ENCODE data around the gene SLC35D1. TPM values are rescaled to one million over a fixed set of nuclear protein-coding genes. Genes with fewer than 3 reads are reported as not detected.

SLC35D1 gene
- total RNA-seq, 1 experiment from 2014 or later, result 3.0 TPM

DNA sequence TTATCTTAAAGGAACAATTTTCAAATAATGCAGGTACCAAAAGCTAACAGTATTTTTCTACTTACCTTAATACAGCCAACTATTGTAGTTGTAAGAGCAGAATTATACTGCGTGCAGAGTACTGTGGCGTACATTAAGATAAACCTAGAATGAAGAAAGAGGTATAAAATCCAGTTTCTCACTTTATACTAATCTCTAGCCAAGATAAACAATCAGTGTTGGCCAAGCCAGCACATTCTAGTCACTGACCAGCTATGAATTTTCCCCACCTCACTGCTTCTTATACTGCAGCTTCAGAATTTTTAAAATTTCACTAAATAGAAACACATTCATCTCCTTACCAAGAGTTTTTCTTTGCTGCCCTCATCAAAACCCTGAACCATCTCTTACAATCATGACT lies 33.6 kb downstream of the SLC35D1 start:
- peaks cover 6% of the 10 kb centered on the region for H3K27me3 ChIP-seq (ENCODE audit: control insufficient read depth, insufficient read depth, low read length)
- no peaks in the 10 kb centered on the region for H3K36me3 ChIP-seq (replicated peaks; ENCODE audit: control insufficient read depth, insufficient read depth, low read length)
- H3K4me3 ChIP-seq (ENCODE audit: insufficient read depth, low read depth, low read length), result no peak overlapping the region
- DNase-seq, result no peak

DNA sequence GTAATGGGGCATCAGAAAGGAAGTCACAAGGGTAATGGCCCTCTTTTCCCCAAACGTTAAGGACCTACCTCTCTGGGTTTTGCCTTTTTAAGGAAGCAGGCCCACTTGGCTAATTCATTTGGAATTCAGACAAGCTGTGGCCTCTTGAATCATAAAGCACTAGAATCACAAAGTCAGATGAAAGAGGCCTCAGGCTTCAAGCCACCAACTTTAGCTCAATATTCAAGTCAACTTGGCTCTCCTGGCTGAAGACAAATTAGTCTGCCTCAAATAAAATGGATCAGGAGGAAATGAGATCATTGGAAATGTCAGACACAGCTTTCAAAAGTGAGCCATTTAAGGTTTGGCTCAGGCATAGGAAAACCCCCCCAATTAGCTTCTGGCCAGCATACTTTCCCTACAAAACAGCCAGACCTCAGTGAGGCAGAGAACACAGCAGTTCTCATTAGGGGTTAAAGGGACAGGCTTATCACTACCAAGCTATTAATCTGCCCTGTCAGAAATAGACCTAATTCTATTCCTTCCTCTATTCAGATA lies 34.3 kb downstream of the SLC35D1 start:
- H3K36me3 ChIP-seq (replicated peaks; ENCODE audit: control insufficient read depth, insufficient read depth, low read length), result no peaks in the 10 kb centered on the region
- H3K27me3 ChIP-seq (ENCODE audit: control insufficient read depth, insufficient read depth, low read length), result peaks cover 6% of the 10 kb centered on the region
- H3K4me3 ChIP-seq (ENCODE audit: insufficient read depth, low read depth, low read length), result no peak overlapping the region
- DNase-seq, result no peak

DNA sequence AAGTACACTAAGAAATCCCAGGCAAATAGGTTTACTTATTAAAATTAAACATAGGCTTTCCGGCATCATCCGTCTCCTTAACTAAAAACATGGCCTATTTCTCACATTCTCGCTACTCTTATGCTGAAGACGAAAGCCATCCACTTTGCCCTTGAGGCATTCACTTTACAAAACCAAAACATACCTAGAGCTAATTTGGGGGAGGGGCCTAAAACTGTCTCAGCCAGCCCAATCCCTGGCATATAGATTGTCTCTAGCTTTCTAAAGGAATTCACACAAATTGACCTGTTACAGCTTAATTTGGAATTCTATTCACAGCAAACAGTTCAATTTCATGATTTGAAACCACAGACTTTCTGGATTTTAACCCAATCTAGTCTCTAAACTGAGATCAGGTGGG lies 34.8 kb downstream of the SLC35D1 start:
- DNase-seq, result no peak
- Histone ChIP-seq H3K4me3 (ENCODE audit: insufficient read depth, low read depth, low read length) (no peak overlapping the region), H3K27me3 (ENCODE audit: control insufficient read depth, insufficient read depth, low read length) (peaks cover 6% of the 10 kb centered on the region)

DNA sequence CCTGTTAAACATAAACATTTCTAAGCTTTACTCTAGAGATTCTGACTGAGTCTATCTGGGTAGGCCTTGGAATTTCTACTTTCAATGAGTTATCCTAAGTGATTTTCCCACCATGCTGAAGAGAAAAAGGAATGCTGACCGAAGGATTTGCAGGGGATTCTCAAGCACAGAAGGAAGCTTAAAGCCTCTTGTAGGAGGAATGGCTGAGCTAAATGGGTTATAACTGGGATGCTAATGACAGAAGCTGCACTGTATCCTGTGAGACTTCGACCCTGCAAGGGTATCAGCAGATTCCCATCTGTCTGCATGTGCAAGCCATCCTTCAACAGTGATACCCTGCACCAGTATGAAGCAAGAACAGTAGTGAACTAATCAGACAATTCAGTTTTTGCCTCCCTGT lies 35.4 kb downstream of the SLC35D1 start:
- H3K27me3 ChIP-seq (ENCODE audit: control insufficient read depth, insufficient read depth, low read length), result peaks cover 6% of the 10 kb centered on the region
- no peaks in the 10 kb centered on the region for H3K36me3 ChIP-seq (replicated peaks; ENCODE audit: control insufficient read depth, insufficient read depth, low read length)
- H3K4me3 ChIP-seq (ENCODE audit: insufficient read depth, low read depth, low read length), result no peak overlapping the region
- no peak for DNase-seq

More for the DNA sequence above, 34.8 kb downstream of the SLC35D1 start:
- no peaks in the 10 kb centered on the region for H3K36me3 ChIP-seq (replicated peaks; ENCODE audit: control insufficient read depth, insufficient read depth, low read length)

DNA sequence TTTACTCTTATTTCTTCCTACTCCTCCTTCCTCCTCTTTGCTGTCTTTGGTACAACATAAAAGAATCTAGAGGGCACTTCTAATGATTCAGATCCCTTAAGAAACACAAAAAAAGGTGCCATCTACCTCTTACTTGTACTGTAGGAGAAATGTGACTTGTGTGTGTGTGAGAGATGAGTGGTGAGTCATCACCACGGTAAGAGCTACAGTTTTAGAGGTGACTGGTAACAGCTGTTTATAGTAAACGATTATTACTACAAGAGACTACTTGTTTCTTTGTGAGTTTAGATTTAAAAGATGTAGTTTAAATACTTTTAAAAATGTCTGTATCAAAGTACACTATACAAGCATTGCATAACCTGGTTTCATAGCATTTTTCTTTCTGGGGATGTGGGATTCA lies 40.4 kb downstream of the SLC35D1 start:
- no peaks in the 10 kb centered on the region for H3K27me3 ChIP-seq (ENCODE audit: control insufficient read depth, insufficient read depth, low read length)
- no peak overlapping the region for H3K4me3 ChIP-seq (ENCODE audit: insufficient read depth, low read depth, low read length)
- DNase-seq, result no peak
- H3K36me3 ChIP-seq (replicated peaks; ENCODE audit: control insufficient read depth, insufficient read depth, low read length), result no peaks in the 10 kb centered on the region

DNA sequence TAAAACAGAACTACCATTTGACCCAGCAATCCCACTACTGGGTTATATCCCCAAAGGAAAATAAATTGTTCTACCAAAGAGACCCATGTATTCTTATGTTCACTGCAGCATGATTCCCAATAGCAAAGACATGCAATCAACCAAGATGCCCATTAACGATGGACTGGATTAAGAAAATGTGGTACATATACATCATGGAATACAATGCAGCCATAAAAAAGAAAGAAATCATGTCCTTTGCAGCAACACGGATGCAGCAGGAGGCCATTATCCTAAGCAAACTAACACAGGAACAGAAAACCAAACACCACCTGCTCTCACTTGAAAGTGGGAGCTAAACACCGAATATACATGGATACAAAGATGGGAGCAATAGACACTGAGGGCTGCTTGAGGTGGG lies 44.2 kb downstream of the SLC35D1 start:
- Histone ChIP-seq H3K4me3 (ENCODE audit: insufficient read depth, low read depth, low read length) (no peak overlapping the region), H3K27me3 (ENCODE audit: control insufficient read depth, insufficient read depth, low read length) (no peaks in the 10 kb centered on the region), H3K36me3 (replicated peaks; ENCODE audit: control insufficient read depth, insufficient read depth, low read length) (no peaks in the 10 kb centered on the region)
- no peak for DNase-seq

DNA sequence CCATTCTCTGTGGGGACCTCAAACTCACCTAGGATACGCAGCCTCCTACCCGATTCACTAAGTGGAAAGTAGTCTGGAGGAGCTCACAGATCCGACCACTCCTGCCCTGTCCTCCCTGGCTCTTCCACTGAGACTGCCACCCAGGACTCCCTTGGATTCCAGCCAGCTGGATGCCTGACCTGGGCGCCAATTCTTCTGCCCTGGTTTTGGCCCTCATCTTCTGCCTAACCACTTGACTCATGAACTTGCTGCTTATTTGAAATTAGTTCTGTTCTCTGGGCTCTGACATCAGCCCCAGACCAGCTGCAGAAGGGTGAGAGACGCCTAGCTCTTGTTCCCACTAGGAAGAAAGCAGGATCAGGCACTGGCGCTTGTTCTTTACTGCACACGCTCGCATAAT lies 48.9 kb downstream of the SLC35D1 start:
- Histone ChIP-seq H3K4me3 (ENCODE audit: insufficient read depth, low read depth, low read length) (no peak overlapping the region), H3K27me3 (ENCODE audit: control insufficient read depth, insufficient read depth, low read length) (no peaks in the 10 kb centered on the region), H3K36me3 (replicated peaks; ENCODE audit: control insufficient read depth, insufficient read depth, low read length) (no peaks in the 10 kb centered on the region)
- no peak for DNase-seq

DNA sequence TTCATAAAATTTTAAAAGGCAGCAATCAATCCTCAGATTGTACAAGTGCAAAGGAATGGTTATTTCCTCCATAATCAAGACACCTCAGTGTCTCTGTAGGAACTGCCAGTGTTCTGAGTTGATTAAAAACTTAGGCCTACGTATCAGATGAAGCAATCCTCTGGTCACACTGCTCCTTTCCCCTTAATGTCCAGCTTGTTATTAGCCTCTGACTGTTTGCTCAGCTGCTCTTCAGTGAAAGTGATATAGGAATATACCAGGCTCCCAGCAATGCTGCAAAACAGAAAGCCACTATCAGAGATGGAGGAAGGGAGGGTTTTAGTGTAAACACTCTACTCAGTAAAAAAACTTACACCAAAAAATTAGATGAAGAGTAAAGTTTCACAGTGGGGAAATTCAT lies 49.8 kb downstream of the SLC35D1 start:
- H3K4me3 ChIP-seq (ENCODE audit: insufficient read depth, low read depth, low read length), result no peak overlapping the region
- no peaks in the 10 kb centered on the region for H3K36me3 ChIP-seq (replicated peaks; ENCODE audit: control insufficient read depth, insufficient read depth, low read length)
- no peak for DNase-seq
- H3K27me3 ChIP-seq (ENCODE audit: control insufficient read depth, insufficient read depth, low read length), result no peaks in the 10 kb centered on the region

DNA sequence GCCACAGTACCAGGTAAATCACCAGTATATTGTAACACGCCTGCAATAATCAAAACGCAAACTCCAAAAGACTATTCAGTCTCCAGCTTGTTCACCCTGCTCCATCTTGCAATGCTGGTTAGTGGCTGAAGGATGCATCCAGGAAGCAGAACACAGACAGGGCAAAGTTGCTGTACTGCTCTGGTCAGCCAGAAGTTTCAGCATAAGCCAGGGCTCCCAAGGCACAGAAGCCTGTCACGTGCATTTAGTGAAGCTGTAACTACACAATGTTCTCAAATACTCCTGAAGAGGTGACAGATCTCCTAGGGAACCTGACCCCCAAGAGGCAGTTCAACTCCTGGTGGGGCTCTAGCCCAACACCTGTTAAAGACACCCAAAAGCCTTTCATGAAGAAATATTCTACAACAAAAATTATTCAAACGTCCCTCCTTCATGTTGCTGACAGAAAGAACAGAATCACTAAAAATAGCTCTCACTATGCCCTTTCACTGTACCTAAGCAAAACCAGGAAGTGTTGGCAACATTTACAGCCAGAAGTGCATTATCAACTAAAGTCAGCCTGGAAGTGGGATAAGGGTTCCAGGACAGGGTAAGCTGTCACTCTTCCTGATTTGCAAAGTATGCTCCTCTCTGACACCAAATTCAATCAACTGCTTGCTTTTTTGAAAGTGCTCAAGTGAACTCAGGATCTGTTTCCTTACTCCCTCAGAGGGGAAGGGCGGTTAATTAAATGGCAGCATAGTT lies 52.1 kb downstream of the SLC35D1 start:
- no peaks in the 10 kb centered on the region for H3K36me3 ChIP-seq (replicated peaks; ENCODE audit: control insufficient read depth, insufficient read depth, low read length)

DNA sequence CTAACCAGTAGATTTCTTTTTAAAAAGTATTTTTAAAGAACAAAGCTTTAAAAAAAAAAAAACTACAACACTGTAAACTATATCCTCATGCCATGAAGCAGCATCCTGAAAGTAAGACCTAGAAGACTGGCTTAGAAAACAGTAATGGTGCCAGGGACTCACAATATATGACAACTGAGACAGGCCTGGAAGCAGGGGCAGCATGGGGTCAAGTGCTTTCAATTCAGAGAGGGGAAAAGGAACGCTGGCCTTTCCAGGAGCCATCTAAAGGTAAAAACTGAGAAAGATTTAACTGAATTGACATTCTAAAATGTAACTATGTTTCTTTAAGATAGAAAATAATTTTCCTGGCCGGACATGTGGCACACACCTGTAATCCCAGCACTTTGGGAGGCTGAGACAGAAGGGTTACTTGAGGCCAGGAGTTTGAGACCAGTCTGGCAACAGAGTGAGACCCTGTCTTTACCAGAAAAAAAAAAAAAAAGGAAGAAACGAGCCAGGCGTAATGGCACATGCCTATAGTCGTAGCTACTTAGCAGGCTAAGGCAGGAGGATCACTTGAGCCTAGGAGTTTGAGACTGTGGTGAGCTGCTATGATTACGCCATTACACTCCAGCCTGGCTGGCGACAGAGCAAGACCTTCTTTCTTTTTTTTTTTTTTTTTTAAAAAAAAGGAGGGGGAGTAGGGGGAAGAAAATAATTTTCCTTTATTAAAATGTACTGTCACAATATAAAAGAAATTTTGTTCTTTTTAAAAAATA lies 54.1 kb downstream of the SLC35D1 start:
- DNase-seq, result no peak
- Histone ChIP-seq H3K36me3 (replicated peaks; ENCODE audit: control insufficient read depth, insufficient read depth, low read length) (no peaks in the 10 kb centered on the region), H3K4me3 (ENCODE audit: insufficient read depth, low read depth, low read length) (no peak overlapping the region), H3K27me3 (ENCODE audit: control insufficient read depth, insufficient read depth, low read length) (no peaks in the 10 kb centered on the region)

More for the DNA sequence above, 52.1 kb downstream of the SLC35D1 start:
- Histone ChIP-seq H3K4me3 (ENCODE audit: insufficient read depth, low read depth, low read length) (no peak overlapping the region), H3K27me3 (ENCODE audit: control insufficient read depth, insufficient read depth, low read length) (no peaks in the 10 kb centered on the region)
- no peak for DNase-seq

DNA sequence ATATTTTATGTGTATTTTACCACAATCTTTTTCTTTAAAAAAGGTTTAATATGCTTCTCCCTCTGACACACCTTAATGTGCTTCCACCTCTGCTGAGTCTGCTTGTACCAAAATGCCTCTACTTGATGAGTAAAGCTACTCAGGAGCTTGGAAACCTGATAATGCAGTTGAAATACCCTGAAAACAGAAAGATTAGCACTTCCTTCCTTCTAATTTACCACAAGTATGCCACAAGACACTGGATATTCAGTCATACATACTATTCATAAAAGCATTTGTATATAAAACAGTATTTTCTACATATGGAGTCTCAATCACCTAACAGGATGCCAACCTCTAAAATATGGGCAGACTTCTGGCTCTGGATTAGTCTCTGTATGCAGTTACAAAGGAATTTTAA lies 55.0 kb downstream of the SLC35D1 start:
- no peak for DNase-seq
- no peaks in the 10 kb centered on the region for H3K36me3 ChIP-seq (replicated peaks; ENCODE audit: control insufficient read depth, insufficient read depth, low read length)
- H3K4me3 ChIP-seq (ENCODE audit: insufficient read depth, low read depth, low read length), result no peak overlapping the region
- no peaks in the 10 kb centered on the region for H3K27me3 ChIP-seq (ENCODE audit: control insufficient read depth, insufficient read depth, low read length)

DNA sequence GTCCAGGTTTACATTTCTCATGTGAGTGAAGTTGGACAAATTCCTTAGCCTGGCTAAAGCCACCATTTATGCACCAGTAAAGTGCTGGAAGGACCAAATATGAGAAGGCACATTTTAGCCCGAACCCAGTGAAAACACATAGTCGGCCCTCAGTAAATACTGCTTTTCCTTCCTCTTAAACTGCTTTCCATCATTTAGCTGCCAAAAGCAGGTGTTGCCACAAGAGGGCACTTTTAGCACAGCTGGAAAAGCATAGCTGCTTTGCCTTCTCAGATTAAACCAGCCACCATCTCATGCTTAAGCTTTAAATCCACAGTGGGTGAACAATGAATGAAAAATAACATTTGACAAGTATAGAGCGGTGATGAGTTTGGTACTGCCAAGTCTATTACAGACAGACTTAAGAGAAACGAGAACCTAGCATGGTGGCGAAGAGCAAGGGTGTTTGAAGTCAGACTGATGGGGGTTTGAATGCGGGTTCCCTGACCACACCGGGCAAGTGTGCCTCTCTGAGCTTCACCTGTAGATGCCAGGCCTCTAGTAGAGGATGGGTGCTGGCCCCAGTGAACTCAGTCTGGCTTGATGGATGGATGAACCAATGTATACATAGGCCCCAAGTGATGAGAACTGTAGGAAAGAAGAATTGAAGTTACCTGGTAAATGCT lies 57.8 kb downstream of the SLC35D1 start:
- H3K36me3 ChIP-seq (replicated peaks; ENCODE audit: control insufficient read depth, insufficient read depth, low read length), result no peaks in the 10 kb centered on the region
- DNase-seq, result peak; percentile 20
- H3K27me3 ChIP-seq (ENCODE audit: control insufficient read depth, insufficient read depth, low read length), result no peaks in the 10 kb centered on the region
- no peak overlapping the region for H3K4me3 ChIP-seq (ENCODE audit: insufficient read depth, low read depth, low read length)

DNA sequence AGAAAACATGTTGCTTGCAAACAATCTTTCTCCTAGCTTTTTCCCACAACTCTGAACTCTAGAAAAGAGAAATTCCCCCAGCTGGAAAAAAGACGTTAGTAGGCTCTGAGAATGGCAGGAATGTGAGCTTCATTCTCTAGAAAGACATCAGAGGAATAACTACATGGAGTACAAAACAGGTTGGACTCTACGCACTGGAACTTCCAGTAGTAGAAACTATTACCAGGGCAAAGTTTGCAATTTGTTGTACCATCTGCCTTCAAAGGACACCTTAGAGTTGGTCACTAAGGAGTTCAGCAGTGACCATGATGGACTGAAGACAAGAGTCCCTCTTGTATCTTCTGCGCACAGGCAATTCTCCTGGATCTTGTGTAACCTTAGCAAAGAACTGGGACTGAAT lies 60.9 kb downstream of the SLC35D1 start:
- Histone ChIP-seq H3K4me3 (ENCODE audit: insufficient read depth, low read depth, low read length) (no peak overlapping the region), H3K36me3 (replicated peaks; ENCODE audit: control insufficient read depth, insufficient read depth, low read length) (peaks cover 1% of the 10 kb centered on the region; the same call in 1 of the 2 replicates), H3K27me3 (ENCODE audit: control insufficient read depth, insufficient read depth, low read length) (no peaks in the 10 kb centered on the region)
- DNase-seq, result no peak

DNA sequence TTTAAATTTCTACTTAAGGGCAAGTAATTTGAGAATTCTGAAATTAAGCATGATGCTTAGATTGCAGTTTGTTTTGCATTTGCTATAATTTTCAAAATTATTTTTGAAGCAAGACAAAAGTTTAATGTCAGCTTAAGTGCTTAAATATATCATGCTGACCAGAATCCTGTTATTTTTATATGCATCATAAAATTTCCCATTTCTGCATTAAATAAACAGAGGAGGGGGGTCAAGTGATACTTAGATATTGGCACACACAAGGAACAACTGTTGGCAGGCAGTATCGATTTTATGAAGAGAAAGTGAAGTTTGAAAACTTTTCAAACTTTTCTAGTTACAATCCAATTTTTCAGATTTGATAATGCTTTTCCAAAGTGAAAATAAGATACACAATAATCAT lies 68.1 kb downstream of the SLC35D1 start:
- DNase-seq, result no peak
- H3K27me3 ChIP-seq (ENCODE audit: control insufficient read depth, insufficient read depth, low read length), result no peaks in the 10 kb centered on the region
- H3K4me3 ChIP-seq (ENCODE audit: insufficient read depth, low read depth, low read length), result no peak overlapping the region
- peaks cover 10% of the 10 kb centered on the region for H3K36me3 ChIP-seq (replicated peaks; ENCODE audit: control insufficient read depth, insufficient read depth, low read length)

DNA sequence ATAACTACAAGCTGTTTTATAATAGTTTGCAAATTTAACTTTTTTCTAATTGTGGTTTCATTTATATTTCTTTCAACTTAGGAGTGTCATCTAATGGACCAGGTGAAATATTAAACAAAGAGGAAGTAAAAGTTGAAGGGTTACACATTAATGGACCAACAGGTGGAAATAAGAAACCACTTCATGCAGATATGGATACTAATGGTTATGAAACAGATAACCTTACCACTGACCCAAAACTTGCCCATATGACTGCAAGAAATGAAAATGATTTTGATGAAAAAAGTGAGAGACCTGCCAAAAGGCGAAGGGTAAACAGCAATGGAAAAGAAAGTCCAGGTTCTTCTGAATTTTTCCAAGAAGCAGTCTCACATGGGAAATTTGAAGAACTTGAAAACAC lies 69.5 kb downstream of the SLC35D1 start:
- Histone ChIP-seq H3K27me3 (ENCODE audit: control insufficient read depth, insufficient read depth, low read length) (no peaks in the 10 kb centered on the region), H3K36me3 (replicated peaks; ENCODE audit: control insufficient read depth, insufficient read depth, low read length) (peaks cover 10% of the 10 kb centered on the region), H3K4me3 (ENCODE audit: insufficient read depth, low read depth, low read length) (no peak overlapping the region)
- DNase-seq, result no peak
